22Rv1 (cell line): ENCODE results near the gene INPPL1.

Experiments used
- H3K27ac ChIP-seq: fragments of 450-650 bp; 2 replicates; pipeline ENCODE4 v1.5.1; 2017
- ZFX ChIP-seq: fragments of 450-650 bp; IDR thresholded peaks from 2 replicates; pipeline ENCODE4 v1.6.1; 2017; ENCODE audit warnings: antibody characterized with exemption, borderline replicate concordance
- TF ChIP-seq, protein P1 (sequence below): fragments of 450-650 bp; IDR thresholded peaks from 2 replicates; pipeline ENCODE4 v1.5.1; 2017; ENCODE audit warnings: mild to moderate bottlenecking

The INPPL1 gene

DNA sequence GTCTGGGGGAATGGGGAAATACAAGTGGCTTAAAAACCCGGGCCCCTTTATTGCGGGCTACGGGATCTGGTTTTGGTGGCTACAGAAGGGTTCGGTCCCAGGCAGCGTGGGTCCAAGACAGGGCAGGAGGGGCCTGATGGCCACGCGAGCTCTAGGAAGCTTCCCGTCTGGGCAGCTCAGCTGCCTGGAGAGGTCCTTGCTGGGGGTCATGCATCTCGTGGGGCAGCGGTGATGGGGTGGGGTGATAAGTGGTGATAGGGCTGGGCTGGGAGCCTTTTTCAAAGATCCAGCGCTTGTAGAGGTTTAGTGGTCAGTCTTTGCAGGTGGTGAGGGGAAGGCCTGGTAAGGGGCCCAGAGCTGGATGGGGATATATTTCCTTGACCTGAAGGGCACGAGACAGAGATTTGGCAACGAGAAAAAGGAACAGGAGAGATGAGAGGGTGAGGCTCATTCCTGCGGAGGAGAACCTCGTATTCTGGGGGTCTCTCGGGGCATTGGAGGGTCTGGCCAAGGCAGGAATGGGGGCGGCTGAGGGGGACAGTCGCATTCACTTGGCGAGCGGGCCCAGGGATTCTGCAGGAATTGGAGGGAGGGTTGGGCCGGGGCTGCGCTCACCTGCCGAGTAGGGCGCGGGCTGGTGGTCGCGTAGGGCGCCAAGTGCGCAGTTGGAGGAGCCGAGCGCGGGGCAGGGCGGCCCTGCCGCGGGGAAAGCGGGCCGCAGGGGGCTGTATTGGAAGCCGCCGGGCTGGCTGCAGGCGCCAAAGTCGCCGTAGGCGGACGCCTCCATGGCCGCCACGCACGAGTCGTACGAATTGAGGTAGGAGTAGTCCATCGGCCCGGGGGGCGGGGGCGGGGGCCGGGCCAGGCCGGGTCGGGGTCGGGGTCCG, 18.8 kb downstream of the INPPL1 start:
- no peak overlapping the region for H3K27ac ChIP-seq
- TF ChIP-seq, protein P1, sequence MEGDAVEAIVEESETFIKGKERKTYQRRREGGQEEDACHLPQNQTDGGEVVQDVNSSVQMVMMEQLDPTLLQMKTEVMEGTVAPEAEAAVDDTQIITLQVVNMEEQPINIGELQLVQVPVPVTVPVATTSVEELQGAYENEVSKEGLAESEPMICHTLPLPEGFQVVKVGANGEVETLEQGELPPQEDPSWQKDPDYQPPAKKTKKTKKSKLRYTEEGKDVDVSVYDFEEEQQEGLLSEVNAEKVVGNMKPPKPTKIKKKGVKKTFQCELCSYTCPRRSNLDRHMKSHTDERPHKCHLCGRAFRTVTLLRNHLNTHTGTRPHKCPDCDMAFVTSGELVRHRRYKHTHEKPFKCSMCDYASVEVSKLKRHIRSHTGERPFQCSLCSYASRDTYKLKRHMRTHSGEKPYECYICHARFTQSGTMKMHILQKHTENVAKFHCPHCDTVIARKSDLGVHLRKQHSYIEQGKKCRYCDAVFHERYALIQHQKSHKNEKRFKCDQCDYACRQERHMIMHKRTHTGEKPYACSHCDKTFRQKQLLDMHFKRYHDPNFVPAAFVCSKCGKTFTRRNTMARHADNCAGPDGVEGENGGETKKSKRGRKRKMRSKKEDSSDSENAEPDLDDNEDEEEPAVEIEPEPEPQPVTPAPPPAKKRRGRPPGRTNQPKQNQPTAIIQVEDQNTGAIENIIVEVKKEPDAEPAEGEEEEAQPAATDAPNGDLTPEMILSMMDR = no peak
- TF ChIP-seq ZFX = no peak

DNA sequence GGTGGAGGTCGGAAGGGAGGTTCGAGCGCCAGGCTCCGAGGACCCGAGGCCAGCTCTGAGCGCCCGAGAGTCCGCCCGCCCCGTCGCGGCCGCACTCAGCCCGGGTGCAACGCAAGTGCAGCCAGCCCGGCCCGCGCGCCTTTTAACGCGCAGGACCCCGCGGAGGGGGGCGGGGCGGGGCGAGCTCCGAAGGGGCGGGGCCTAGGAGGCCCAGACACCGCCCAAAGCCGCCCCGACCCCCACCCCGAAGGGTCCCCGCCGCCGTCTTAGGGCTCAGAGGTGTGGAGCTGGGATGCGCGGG, 19.4 kb downstream of the INPPL1 start, which contains the start of gene PHOX2A:
Gene PHOX2A (minus strand): TSS at position 117 of the 301 bp plus-strand sequence. CDS start 172 bp downstream, outside the sequence.
- no peak within 1 kb of the TSS for H3K27ac ChIP-seq
- TF ChIP-seq, protein P1 = no peak
- no peak for TF ChIP-seq ZFX

DNA sequence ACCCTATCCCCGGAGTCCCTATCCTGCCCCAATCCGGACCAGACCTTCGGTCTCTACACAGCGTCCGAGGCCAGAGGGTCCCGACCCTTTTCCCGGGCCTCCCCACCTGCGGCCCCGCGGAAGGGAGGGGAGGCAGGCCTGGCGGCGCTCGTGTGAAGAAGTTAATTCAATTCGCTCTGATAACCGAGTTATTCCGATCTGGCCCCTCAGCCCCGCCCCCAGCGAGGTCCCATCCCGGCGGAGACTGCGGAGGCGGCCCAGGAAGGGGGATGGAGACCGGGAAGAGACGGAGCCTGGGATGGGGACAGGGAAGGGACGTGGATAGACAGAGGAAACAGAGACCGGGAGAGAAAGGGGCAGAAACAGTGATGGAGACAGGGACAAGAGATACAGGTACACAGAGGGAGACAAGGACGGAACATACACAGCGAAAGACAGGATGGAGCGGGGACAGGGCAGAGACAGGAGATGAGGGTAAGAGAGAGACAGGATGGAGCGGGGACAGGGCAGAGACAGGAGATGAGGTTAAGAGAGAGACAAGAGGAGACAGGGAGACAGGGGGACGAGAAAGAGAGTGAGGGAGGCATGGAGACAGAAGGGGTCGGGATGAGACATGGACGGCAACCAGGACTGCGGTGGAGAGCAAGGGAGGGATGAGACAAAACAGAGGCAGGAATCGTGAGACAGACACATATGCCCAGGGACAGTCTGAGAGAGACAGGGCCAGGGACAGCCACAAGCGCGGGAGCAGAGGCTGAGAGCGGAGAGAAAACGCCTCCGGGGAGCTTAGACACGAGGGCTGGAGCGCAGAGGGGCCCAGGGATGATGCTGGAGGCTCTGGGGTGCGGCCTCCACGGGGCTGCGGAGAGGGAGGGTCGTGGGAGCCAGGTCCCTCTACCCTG, 20.0 kb downstream of the INPPL1 start:
- H3K27ac ChIP-seq = no peak overlapping the region
- no peak for TF ChIP-seq ZFX
- TF ChIP-seq, protein P1 = no peak

DNA sequence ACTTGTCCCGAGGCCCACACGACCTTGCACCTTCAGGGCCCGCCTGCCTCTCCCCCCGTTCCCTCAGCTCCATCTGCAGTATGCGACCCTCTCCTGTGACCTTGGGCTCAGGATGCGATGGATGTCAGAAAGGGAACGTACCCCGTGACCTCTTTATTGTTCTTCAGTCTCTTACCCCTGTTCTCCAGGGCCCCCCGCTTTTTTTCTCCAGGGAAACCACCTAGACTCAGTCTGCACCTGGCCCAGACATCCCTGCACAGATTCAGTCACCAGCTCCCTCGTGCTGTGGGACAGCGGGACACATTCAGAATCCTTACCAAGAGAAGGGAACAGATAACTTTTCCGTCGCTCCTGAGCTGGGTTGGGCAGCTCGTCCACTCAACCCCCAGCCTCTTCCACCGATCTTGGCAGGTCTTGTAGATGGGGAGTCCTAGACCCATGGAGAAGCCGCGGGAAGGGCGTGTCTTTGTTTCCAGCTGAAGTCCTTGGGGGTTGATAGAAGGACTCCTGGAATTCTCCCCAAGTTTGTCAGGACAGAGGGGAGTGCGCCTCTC, 20.8 kb downstream of the INPPL1 start:
- TF ChIP-seq, protein P1 = no peak
- no peak for TF ChIP-seq ZFX
- no peak overlapping the region for H3K27ac ChIP-seq

DNA sequence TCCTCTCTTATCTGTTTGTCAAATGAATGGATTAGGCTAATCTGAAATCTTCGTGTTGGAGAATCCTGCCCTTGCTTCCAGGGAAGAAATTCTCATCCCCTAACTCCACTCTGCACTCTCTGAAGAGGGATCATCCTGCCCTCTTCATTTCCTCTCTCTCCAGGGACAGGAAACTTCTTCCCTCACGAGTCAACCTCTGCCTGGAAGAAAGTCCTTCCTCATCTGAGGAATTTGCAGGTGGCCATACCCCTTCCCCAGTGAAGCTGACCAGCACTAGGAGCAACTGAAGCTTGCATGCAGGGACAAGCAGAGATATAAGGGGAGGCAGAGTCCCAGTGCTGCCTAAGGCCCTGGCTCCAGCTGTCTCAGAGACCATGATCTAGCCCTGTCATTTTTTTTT, 23.0 kb downstream of the INPPL1 start:
- H3K27ac ChIP-seq = no peak overlapping the region
- TF ChIP-seq ZFX = no peak
- TF ChIP-seq, protein P1 = no peak

DNA sequence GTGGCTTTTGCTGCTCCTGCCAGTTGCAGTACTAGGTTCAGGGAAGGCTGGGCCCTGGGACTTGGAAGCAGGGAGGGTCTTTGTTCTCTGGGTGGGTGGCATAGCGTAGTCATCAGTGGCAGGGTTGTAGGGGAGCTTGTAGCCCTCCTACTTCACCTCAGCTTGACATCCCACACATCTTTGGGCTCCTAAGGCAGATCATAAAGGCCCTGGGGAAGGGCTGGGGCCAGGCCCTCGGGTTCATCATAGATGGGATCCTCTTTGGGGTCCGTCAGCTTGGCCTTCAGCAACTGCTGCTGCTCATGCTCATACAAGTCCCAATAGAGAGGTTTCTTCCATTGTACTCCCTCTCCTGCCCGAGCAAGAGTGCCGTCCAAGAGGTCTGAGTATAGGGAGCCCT, 25.4 kb downstream of the INPPL1 start:
- TF ChIP-seq ZFX = no peak
- TF ChIP-seq, protein P1 = no peak
- H3K27ac ChIP-seq = no peak overlapping the region
